ENCODE measurements around the gene KIF26A.

Gene KIF26A

GRCh38 chr14:104212206-104213095 is 74.1 kb downstream of the KIF26A start:
- DNase-seq: no peak

DNA sequence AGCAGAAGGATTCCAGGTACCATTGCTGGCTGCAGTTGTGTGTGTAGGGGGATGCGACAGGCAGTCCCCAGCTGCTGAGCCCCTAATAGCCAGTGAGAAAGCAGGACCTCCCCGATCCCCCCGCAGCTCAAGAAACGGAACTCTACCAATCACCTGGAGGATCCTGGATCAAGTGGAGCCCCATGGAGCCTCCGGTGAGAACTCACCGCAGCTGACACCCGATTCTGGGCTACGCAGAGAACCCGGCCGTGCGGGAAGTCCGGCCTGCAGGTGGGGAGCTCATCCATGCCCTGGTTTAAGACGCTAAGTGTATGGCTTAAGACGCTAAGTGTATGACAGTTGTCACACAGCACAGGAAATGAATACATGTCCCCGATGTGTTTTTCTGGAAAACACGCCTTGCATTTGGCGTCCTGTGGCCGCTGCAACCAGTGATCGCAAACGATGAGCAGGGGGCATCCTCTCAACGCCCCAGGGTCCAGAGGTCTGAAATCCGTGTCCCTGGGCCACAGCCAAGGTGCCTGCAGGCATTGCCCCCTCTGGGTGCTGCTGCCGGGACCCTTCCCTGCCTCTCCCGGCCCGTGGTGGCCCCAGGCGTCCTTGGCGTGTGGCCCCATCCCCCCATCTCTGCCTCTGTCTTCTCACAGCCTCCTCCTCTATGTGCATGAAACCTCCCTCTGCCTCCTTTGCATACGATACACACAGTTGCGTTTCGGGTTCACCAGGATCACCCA is 75.1 kb downstream of the KIF26A start:
- DNase-seq: no peak

DNA sequence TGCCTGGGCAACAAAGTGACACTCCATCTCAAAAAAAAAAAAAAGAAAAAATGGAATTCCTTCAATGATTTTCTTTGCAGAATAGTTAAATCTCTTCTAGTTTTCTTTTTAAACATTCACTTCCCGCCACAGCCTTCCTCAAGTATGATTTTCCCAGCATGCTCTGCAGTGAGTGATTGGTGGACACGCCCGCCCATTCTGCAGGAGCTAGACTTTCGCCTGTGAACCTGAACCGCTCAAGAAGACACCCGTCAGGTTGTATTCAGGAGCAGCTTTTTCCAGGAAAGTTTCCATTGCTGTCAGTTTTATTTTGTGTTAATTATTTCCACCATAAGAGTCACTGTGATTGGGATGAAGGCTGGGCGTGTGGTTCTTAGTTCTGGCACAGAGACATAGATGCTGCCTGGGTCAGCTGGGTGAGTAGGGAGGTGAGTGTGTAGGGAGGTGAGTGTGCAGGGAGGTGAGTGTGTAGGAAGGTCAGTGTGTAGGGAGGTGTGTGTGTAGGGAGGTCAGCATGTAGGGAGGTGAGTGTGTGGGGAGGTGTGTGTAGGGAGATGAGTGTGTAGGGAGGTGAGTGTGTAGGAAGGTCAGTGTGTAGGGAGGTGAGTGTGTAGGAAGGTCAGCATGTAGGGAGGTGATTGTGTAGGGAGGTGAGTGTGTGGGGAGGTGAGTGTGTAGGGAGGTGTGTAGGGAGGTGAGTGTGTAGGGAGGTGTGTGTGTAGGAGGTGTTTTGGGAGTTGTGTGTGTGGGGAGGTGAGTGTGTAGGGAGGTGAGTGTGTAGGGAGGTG is 76.2 kb downstream of the KIF26A start:
- no peak for DNase-seq

GRCh38 chr14:104215706-104216334 is 77.4 kb downstream of the KIF26A start:
- DNase-seq: no peak

DNA sequence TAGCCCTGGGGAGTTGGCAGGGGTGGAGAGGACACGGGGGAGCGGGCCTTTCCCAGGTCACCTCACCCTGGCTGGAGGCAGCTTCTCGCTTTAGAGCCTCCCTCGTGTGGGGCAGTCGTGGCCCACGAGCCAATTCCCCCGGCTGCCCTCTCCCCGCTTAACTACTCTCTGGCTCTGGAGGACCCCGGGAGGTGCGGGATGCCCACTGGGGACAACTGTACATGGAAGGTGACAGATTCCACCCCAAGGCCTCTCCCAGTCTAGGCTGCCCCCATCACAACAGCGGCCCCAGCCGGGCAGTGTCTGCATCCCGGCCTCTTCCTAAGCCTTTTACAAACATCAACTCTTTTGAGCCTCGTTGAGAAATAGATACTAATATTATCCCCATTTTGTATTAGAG is 78.1 kb downstream of the KIF26A start:
- DNase-seq: no peak

DNA sequence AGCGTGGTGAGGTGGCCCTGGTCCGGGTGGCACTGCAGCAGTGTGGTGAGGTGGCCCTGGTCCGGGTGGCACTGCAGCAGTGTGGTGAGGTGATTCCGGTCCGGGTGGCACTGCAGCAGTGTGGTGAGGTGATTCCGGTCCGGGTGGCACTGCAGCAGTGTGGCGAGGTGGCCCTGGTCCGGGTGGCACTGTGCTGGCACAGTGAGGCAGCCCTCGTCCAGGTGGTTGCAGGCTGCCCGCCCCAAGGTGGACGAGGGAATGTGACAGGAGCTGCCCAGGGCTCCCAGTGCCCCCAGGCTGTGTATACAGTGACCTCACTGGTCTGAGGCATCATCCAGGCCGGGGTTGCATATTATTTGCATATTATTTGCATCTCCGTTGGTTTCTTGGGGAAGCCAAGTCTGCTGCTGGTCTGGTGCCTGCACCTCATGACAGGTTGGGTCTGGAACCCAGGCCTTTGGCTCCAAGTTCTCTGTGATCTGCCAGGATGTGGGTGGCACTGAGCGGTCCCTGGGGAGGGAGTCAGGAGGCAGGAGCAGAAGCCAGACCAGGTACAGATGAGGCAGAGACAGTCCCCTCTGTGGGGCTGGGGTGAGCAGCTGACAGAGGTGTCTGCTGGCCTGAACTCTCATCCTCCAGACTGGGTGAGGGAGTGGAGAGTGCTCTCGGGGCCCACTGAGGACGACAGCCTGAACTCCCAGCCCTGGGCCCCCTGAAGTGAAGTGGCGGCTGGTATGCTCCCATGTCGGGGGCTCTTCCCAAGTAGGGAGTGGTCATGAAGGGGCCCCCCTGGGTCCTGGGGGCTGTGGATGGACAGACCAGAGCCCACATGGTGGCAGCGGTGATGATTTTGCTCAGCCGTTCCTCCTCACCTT is 79.3 kb downstream of the KIF26A start:
- no peak for DNase-seq

DNA sequence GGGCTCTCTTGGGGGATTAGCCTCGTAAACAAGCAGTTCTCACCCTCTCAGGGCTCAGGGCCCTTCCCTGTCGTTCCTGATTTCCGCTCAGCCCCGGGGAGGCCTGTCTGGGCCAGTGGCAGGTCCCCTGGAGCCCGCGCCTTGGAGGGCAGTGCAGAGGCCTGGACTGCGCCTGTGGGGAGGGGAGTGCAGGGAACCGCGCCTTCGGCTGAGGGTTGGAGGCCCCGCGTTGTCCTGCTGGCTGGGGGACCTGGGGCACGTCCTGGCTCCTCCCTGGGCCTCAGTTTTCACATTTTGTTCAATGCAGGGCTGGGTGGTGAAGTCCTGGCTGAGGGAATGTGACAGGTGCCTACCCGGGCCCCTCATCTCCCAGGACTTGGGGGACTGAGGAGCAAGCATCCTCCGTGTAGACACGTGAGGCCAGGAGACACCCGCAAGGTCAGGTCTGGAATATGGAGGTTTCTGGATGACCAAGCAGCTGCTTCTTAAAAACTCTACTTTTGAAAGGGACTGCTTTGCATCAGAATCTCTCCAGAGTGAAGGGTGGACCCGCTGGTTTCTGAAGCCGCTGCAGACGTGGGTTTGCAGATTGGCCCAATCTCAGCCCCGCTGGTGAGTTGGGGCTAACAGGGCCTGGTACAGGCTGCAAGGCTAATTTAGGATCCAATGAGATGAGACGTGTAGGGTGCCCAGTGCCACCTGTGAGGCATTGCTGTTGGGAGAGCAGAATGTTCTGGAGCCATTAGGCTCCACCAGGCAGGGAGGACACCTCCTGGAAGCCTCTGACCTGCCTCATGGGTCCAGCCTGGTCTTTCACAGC is 80.2 kb downstream of the KIF26A start:
- no peak for DNase-seq

GRCh38 chr14:104219731-104220214 is 81.4 kb downstream of the KIF26A start:
- DNase-seq: no peak

GRCh38 chr14:104220215-104221070 is 82.1 kb downstream of the KIF26A start:
- no peak for DNase-seq

DNA sequence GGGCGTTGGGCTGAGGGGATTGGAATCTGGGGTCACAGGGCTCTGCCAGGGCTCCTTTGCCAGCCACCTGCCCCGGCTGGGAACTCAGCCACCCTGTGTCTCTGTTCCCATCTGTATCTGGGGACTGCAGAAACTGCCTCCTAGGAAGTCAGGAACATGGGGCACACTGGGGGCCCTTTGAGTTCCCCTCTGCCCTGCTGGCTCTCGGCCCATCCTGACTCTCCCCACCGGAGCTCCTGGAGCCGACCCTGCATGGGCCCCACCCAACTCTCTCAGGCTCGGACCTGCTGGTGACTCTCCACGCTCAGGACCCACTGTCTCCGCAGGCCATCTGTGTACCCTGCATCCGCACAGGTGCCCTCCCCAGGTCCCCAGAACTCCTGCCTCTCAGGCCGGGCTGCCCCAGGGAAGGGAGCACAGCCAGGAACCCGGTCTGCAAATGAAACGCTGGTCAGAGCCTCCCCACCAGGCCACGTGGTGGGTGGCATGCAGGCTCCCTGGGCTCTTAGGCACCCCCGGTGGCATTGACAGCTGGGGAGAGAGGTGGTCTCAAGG is 82.8 kb downstream of the KIF26A start:
- DNase-seq: no peak

GRCh38 chr14:104221636-104222369 is 83.4 kb downstream of the KIF26A start:
- no peak for DNase-seq

GRCh38 chr14:104222396-104223036 is 84.1 kb downstream of the KIF26A start:
- DNase-seq: no peak

GRCh38 chr14:104223101-104224041 is 85.0 kb downstream of the KIF26A start:
- no peak for DNase-seq

DNA sequence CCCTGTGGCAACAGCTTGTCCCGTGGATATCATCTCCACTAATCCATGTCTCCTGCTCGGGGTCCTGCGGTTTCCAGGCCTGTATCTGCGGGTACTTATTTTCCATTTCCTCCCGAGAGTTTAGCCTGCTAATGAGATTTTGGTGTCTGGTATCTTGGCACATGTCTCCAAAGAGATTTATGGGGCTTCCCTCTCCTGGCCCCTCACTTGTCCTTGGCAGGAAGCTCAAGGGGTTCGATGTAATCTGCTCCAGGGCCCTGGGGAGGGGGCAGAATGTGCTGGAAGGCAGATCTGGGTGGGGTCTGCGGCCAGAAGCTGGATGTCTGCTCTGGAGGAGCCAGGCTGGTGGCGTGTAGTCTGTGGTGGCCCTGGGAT is 85.7 kb downstream of the KIF26A start:
- no peak for DNase-seq

DNA sequence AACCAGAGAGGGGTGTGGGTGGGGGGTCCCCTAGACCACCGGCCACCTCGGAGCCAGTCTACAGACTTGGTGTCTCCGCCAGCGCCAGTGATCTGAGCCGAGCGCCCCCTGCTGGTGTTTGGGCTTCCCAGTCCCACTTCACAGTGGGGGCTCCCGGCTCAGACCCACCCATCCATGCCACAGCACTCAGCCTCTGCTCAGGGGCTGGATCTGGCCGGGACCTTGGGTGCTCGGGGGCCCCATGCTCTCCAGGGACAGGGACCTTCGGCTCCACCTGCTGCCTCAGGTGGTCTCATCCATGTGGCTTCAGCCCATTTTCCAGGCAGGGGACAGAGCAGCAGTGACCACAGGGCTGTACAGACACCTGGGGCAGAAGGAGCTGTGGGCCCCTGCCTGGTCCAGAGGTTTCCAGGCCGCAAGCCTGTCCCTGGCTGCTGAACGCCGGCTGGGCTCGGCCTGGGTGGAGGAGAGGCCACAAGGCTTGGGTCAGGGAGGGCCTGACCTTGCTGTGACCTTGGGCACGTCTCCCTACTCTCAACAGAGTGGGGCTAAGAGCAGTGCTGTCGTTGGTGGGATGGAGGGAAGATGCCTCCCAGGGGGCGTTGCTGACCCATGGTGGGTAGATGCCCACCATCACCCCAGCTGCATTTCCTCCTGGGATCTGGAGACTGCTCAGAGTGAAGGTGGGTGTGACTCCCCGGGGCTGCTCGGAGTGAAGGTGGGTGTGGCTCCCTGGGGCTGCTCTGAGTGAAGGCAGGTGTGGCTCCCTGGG is 86.3 kb downstream of the KIF26A start:
- DNase-seq: no peak

All from CD4-positive, alpha-beta T cell treated with Interleukin-12 subunit alpha and Interleukin-12 subunit beta, for 1 hour (primary cell).